ENCODE results near the gene ZBTB7A.

DNA sequence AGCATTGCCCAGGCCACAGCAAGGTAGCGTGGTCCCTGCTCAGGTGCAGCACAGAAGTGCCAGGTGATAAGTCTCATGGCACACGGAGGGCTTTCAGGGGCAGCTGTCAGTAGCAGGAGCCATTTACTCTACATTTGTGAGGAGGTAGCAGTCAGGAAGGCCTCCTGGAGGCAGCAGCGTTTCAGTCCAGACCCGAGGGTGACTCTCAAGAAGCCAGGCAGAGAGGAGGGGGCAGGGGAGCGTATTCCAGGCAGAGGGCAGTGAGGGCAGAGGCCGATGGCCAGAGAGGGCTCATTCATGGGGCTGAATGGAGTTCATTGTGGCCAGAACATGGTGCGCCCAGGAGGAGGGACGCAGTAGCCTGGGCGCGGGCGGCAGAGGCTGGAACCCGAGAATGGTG lies 50.2 kb downstream of the ZBTB7A start:
- no peak for TF ChIP-seq POLR2A (IDR thresholded peaks at IDR 0.05)
- TF ChIP-seq, protein P1, sequence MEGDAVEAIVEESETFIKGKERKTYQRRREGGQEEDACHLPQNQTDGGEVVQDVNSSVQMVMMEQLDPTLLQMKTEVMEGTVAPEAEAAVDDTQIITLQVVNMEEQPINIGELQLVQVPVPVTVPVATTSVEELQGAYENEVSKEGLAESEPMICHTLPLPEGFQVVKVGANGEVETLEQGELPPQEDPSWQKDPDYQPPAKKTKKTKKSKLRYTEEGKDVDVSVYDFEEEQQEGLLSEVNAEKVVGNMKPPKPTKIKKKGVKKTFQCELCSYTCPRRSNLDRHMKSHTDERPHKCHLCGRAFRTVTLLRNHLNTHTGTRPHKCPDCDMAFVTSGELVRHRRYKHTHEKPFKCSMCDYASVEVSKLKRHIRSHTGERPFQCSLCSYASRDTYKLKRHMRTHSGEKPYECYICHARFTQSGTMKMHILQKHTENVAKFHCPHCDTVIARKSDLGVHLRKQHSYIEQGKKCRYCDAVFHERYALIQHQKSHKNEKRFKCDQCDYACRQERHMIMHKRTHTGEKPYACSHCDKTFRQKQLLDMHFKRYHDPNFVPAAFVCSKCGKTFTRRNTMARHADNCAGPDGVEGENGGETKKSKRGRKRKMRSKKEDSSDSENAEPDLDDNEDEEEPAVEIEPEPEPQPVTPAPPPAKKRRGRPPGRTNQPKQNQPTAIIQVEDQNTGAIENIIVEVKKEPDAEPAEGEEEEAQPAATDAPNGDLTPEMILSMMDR (IDR thresholded peaks at IDR 0.05), result no peak
